ENCODE data around the gene MEAK7. TPM values are rescaled to one million over a fixed set of nuclear protein-coding genes. Genes with fewer than 3 reads are reported as not detected.

MEAK7 gene
- total and polyA plus RNA-seq, 2 donors (not counting 1 experiment from before 2014, with no cell fraction given) = 17.3 to 23.4 TPM

DNA sequence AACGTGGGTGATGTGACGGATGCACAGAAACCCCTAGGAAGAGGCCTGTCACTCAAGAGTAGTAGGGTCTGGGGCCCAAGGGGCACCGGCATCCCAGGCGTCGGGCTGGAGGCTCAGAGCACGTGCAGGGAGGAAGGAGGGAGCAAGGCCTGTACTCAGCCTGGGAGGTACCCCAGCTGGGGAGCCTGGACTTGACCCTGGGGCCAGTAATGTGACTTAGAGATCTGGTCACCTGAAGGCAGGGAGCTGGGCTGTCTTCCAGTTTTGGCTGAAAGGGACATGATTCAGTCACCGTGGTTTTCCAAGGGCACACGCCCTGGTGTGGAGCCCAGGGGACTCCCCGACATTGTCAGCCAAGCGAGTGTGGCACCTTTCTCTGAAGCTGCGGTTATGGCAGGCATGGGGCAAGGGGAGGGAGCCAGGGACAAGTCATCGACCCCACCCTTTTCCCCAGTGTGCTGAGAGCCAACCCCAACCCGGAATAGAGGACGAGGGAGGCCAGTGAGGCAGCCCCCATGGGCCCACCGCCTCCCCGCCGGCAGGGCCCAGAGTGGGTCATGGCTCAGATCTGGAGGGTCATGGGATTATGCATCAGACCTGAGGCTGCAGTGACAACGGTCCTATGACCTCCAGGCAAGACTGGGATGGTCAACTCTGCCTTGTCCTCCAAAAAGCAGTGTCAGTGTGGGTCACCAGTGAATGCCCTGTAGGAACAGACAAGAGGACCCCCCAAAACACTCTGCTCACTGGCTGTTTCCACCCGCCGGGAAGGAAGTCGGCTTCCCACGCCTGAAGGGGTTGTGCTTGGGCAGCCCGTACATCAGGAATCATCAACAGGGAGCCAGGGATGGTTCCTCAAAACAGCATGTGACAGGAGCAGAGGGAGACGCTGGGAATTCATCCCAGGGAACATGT is 41.9 kb downstream of the MEAK7 start:
- no peak overlapping the region for H2AFZ ChIP-seq (ENCODE audit: low read length)
- TF ChIP-seq EZH2 (IDR thresholded peaks at IDR 0.05; ENCODE audit: low read length, missing control alignments) = no peak
- TF ChIP-seq, protein P1, sequence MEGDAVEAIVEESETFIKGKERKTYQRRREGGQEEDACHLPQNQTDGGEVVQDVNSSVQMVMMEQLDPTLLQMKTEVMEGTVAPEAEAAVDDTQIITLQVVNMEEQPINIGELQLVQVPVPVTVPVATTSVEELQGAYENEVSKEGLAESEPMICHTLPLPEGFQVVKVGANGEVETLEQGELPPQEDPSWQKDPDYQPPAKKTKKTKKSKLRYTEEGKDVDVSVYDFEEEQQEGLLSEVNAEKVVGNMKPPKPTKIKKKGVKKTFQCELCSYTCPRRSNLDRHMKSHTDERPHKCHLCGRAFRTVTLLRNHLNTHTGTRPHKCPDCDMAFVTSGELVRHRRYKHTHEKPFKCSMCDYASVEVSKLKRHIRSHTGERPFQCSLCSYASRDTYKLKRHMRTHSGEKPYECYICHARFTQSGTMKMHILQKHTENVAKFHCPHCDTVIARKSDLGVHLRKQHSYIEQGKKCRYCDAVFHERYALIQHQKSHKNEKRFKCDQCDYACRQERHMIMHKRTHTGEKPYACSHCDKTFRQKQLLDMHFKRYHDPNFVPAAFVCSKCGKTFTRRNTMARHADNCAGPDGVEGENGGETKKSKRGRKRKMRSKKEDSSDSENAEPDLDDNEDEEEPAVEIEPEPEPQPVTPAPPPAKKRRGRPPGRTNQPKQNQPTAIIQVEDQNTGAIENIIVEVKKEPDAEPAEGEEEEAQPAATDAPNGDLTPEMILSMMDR (conservative IDR thresholded peaks at IDR 0.05 in 1 of 2, IDR thresholded peaks at IDR 0.05 in 1 of 2; ENCODE audit: low read depth in 1 of 2, low read length in 2 of 2) = no peak
- H3K27me3 ChIP-seq (ENCODE audit: control insufficient read depth, insufficient read depth, low read length) = no peaks in the 10 kb centered on the region
- peaks cover 16% of the 10 kb centered on the region for H3K36me3 ChIP-seq (ENCODE audit: control insufficient read depth, insufficient read depth, low read length)
- H3K4me1 ChIP-seq (ENCODE audit: control insufficient read depth, extremely low read depth, insufficient read depth, low read length) = no peaks in the 10 kb centered on the region
- H3K27ac ChIP-seq (ENCODE audit: insufficient read depth, low read length) = no peak overlapping the region
- no peak overlapping the region for H3K4me2 ChIP-seq (ENCODE audit: extremely low read depth, insufficient read depth, low read length)
- no peak overlapping the region for H3K9ac ChIP-seq (ENCODE audit: insufficient read depth, low read length)
- H3K79me2 ChIP-seq (ENCODE audit: control insufficient read depth, insufficient read depth, low read length) = no peaks in the 10 kb centered on the region
- H3K4me3 ChIP-seq (replicated peaks in 1 of 4; ENCODE audit: control extremely low read depth in 1 of 4, insufficient read depth in 1 of 4, low read depth in 3 of 4, low read length in 4 of 4) = no peak overlapping the region
- no peak for DNase-seq (ENCODE audit: low read depth in 2 of 2)
- no peaks in the 10 kb centered on the region for H3K9me3 ChIP-seq (ENCODE audit: control insufficient read depth, insufficient read depth, low read depth, low read length)
- H4K20me1 ChIP-seq (ENCODE audit: control insufficient read depth, extremely low read depth, insufficient read depth, low read length) = no peaks in the 10 kb centered on the region

- TF ChIP-seq, protein P1 (conservative IDR thresholded peaks at IDR 0.05 in 1 of 2, IDR thresholded peaks at IDR 0.05 in 1 of 2; ENCODE audit: low read depth in 1 of 2, low read length in 2 of 2) = no peak
- no peak for TF ChIP-seq EZH2 (IDR thresholded peaks at IDR 0.05; ENCODE audit: low read length, missing control alignments)
- no peak for DNase-seq (ENCODE audit: low read depth in 2 of 2)
- peaks cover 13% of the 10 kb centered on the region for H3K36me3 ChIP-seq (ENCODE audit: control insufficient read depth, insufficient read depth, low read length)
- no peak overlapping the region for H3K4me3 ChIP-seq (replicated peaks in 1 of 4; ENCODE audit: control extremely low read depth in 1 of 4, insufficient read depth in 1 of 4, low read depth in 3 of 4, low read length in 4 of 4)
- H3K79me2 ChIP-seq (ENCODE audit: control insufficient read depth, insufficient read depth, low read length) = no peaks in the 10 kb centered on the region
- no peak overlapping the region for H2AFZ ChIP-seq (ENCODE audit: low read length)
- H3K9me3 ChIP-seq (ENCODE audit: control insufficient read depth, insufficient read depth, low read depth, low read length) = no peaks in the 10 kb centered on the region
- H3K4me1 ChIP-seq (ENCODE audit: control insufficient read depth, extremely low read depth, insufficient read depth, low read length) = no peaks in the 10 kb centered on the region
- H3K27ac ChIP-seq (ENCODE audit: insufficient read depth, low read length) = no peak overlapping the region
- no peaks in the 10 kb centered on the region for H3K27me3 ChIP-seq (ENCODE audit: control insufficient read depth, insufficient read depth, low read length)
- H4K20me1 ChIP-seq (ENCODE audit: control insufficient read depth, extremely low read depth, insufficient read depth, low read length) = no peaks in the 10 kb centered on the region
- no peak overlapping the region for H3K9ac ChIP-seq (ENCODE audit: insufficient read depth, low read length)
- no peak overlapping the region for H3K4me2 ChIP-seq (ENCODE audit: extremely low read depth, insufficient read depth, low read length)
These were observed 42.8 kb downstream of the MEAK7 start for GRCh38 chr16:84461413-84462295.

- no peak overlapping the region for H3K9ac ChIP-seq (ENCODE audit: insufficient read depth, low read length)
- no peaks in the 10 kb centered on the region for H3K9me3 ChIP-seq (ENCODE audit: control insufficient read depth, insufficient read depth, low read depth, low read length)
- no peak overlapping the region for H3K4me2 ChIP-seq (ENCODE audit: extremely low read depth, insufficient read depth, low read length)
- TF ChIP-seq, protein P1 (conservative IDR thresholded peaks at IDR 0.05 in 1 of 2, IDR thresholded peaks at IDR 0.05 in 1 of 2; ENCODE audit: low read depth in 1 of 2, low read length in 2 of 2) = no peak
- no peak for TF ChIP-seq EZH2 (IDR thresholded peaks at IDR 0.05; ENCODE audit: low read length, missing control alignments)
- DNase-seq (ENCODE audit: low read depth in 2 of 2) = no peak
- H3K27ac ChIP-seq (ENCODE audit: insufficient read depth, low read length) = no peak overlapping the region
- H4K20me1 ChIP-seq (ENCODE audit: control insufficient read depth, extremely low read depth, insufficient read depth, low read length) = no peaks in the 10 kb centered on the region
- no peaks in the 10 kb centered on the region for H3K4me1 ChIP-seq (ENCODE audit: control insufficient read depth, extremely low read depth, insufficient read depth, low read length)
- H3K27me3 ChIP-seq (ENCODE audit: control insufficient read depth, insufficient read depth, low read length) = no peaks in the 10 kb centered on the region
- no peak overlapping the region for H3K4me3 ChIP-seq (replicated peaks in 1 of 4; ENCODE audit: control extremely low read depth in 1 of 4, insufficient read depth in 1 of 4, low read depth in 3 of 4, low read length in 4 of 4)
- H3K36me3 ChIP-seq (ENCODE audit: control insufficient read depth, insufficient read depth, low read length) = peaks cover 13% of the 10 kb centered on the region
- no peak overlapping the region for H2AFZ ChIP-seq (ENCODE audit: low read length)
- no peaks in the 10 kb centered on the region for H3K79me2 ChIP-seq (ENCODE audit: control insufficient read depth, insufficient read depth, low read length)
These were observed 43.4 kb downstream of the MEAK7 start for GRCh38 chr16:84461029-84461412.

Data from fibroblast of lung (primary cell).